ENCODE results near the gene POU3F3. TPM values are rescaled to one million over a fixed set of nuclear protein-coding genes. Genes with fewer than 3 reads are reported as not detected.

The POU3F3 gene
- total RNA-seq, 2 donors from 2014 or later, result 1.4 to 2.0 TPM

DNA sequence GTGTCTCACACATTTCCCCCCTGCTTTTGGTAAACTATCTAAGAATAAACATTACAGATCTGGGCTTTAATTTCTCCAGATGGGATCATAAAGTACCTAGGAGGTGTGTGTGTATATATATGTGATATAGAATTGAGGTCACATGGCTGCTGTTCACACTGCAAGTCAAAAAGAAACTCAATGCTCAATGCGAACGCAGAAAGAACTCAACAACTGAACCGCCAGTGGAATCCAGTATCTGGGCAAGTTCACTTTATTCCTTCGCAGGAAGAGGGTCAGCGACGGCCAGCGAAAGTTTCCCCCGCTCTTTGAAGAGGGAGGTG lies 17.7 kb downstream of the POU3F3 start:
- Histone ChIP-seq H3K36me3 (no peaks in the 10 kb centered on the region), H3K9me3 (no peaks in the 10 kb centered on the region), H3K27ac (no peak overlapping the region), H3K27me3 (replicated peaks; ENCODE audit: insufficient read depth) (peaks cover 14% of the 10 kb centered on the region), H3K4me1 (ENCODE audit: control insufficient read depth in 1 of 2, low read depth in 2 of 2) (peaks cover 0 to 16% of the 10 kb centered on the region in 2 donors), H3K4me3 (no peak overlapping the region)
- TF ChIP-seq, protein P1, sequence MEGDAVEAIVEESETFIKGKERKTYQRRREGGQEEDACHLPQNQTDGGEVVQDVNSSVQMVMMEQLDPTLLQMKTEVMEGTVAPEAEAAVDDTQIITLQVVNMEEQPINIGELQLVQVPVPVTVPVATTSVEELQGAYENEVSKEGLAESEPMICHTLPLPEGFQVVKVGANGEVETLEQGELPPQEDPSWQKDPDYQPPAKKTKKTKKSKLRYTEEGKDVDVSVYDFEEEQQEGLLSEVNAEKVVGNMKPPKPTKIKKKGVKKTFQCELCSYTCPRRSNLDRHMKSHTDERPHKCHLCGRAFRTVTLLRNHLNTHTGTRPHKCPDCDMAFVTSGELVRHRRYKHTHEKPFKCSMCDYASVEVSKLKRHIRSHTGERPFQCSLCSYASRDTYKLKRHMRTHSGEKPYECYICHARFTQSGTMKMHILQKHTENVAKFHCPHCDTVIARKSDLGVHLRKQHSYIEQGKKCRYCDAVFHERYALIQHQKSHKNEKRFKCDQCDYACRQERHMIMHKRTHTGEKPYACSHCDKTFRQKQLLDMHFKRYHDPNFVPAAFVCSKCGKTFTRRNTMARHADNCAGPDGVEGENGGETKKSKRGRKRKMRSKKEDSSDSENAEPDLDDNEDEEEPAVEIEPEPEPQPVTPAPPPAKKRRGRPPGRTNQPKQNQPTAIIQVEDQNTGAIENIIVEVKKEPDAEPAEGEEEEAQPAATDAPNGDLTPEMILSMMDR (IDR thresholded peaks at IDR 0.05), result no peak
- no peak for DNase-seq (ENCODE audit: low spot score)
- ATAC-seq (ENCODE audit: insufficient number of reproducible peaks, low FRiP score, low read depth), result no peak

DNA sequence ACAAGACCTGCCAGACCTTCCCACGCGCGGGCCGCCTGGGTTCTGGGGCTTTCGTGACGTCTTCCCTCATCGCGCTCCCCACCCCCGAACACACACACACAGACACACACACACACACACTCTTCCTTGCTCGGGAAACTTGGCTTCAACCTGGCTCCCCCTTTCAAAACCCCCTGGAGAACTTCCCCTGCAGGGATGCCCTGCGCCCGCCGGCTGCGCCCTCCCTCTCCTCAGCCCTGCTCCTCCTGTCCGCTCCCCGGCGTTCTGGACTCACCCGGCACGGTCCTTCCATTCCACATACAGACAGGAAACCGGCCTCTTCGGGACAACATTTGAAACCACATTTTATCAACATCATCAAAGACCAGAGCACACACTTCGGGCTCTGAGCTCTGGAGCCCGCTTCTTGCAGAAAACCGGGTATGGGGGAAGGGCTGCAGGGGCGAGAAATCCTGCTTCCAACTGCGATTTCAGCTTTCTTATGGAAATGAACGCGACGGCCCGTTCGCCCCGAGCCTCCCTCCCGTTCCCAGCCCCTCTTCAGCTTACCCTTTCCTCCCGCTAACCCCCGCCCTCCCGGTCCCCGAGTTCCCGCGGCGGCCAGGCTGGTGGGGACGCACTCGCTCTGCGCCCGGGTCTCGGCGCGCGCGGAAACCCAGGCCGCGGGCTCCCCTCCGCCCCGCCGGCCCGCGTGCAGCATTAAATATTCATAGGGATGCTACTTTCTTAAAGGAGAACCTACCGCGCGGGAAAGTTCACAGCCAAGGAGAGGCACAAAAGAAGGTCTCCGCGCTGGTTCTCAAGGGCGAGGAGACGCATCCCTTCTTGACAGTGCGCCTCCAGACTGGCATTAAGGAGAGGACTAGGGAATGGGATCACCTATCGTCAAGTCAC lies 18.3 kb downstream of the POU3F3 start:
- DNase-seq (ENCODE audit: low spot score) (no peak), ATAC-seq (ENCODE audit: insufficient number of reproducible peaks, low FRiP score, low read depth) (no peak)
- peak overlapping the region; percentile 74 for H3K4me3 ChIP-seq

DNA sequence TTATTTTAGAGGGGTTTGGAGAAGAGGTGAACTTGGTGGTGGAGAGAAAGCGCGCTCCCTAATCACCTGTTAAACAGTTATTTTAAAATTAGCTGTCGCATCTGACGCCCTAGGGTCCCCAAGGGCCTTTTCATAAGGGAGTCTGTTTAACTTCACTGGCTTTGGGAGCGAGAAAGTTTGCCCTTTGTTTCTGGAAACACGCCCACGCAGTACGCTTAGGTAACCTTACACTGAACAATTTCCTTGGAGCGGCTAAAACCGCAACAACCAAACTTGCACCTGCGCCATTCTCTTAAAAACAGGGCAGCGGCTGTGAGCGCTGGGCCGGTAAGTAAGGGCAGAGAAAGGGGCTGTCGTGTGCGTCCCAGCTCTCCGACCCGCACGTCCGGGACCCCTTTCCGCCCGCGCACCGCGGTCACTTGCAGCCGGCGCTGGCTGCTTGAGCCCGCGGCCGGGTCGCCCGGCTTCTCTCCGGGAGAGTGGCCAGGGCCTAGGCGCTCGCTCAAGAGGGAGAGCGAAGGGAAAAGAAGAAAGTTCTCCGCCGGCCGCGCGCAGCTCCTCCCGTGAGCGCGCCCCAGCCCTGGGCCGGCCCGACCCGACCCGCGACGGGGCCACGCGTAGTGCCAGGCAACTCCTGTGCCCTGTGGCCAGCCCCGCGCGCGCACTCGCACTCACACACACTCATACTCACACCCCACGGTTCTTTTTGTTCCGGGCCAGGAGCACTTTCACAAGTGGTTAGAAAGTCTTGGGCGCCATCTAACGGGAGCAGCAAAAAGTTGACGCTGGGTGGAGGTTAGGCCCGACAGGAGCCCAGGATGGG lies 19.2 kb downstream of the POU3F3 start:
- peaks cover 0 to 16% of the 10 kb centered on the region in 2 donors for H3K4me1 ChIP-seq (ENCODE audit: control insufficient read depth in 1 of 2, low read depth in 2 of 2)
- TF ChIP-seq, protein P1 (IDR thresholded peaks at IDR 0.05), result peak; percentile 56
- no peak for DNase-seq (ENCODE audit: low spot score)
- ATAC-seq (ENCODE audit: insufficient number of reproducible peaks, low FRiP score, low read depth), result no peak
- H3K27ac ChIP-seq, result no peak overlapping the region
- no peaks in the 10 kb centered on the region for H3K36me3 ChIP-seq
- H3K9me3 ChIP-seq, result no peaks in the 10 kb centered on the region
- peaks cover 10% of the 10 kb centered on the region for H3K27me3 ChIP-seq (replicated peaks; ENCODE audit: insufficient read depth)
- H3K4me3 ChIP-seq, result peak overlapping the region; percentile 74

More for the DNA sequence above, 18.3 kb downstream of the POU3F3 start:
- peaks cover 12% of the 10 kb centered on the region for H3K27me3 ChIP-seq (replicated peaks; ENCODE audit: insufficient read depth)
- H3K4me1 ChIP-seq (ENCODE audit: control insufficient read depth in 1 of 2, low read depth in 2 of 2), result peaks cover 0 to 16% of the 10 kb centered on the region in 2 donors
- H3K36me3 ChIP-seq, result no peaks in the 10 kb centered on the region
- H3K27ac ChIP-seq, result no peak overlapping the region
- H3K9me3 ChIP-seq, result no peaks in the 10 kb centered on the region
- TF ChIP-seq, protein P1 (IDR thresholded peaks at IDR 0.05), result no peak

DNA sequence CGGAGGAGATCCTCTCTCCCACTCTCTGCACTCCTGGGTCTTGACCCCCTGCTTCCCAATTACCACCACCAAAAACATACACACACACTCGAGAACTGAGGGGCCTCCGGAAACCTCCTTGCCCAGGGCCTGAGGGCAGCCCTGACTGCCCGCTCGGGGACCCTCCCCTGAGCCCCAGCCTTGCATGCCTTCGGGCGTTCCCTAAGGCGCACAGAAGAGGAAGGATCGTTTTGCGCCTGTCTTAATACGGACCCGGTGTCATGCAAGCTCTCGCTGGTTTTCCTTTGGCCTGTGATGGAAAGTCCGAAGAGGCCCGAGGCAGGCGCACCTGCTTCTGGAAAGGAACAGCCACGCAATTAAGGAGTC lies 19.8 kb downstream of the POU3F3 start:
- no peak for DNase-seq (ENCODE audit: low spot score)
- peaks cover 10% of the 10 kb centered on the region for H3K27me3 ChIP-seq (replicated peaks; ENCODE audit: insufficient read depth)
- peaks cover 0 to 16% of the 10 kb centered on the region in 2 donors for H3K4me1 ChIP-seq (ENCODE audit: control insufficient read depth in 1 of 2, low read depth in 2 of 2)
- H3K27ac ChIP-seq, result no peak overlapping the region
- no peak for ATAC-seq (ENCODE audit: insufficient number of reproducible peaks, low FRiP score, low read depth)
- H3K36me3 ChIP-seq, result no peaks in the 10 kb centered on the region
- TF ChIP-seq, protein P1 (IDR thresholded peaks at IDR 0.05), result no peak
- peak overlapping the region; percentile 74 for H3K4me3 ChIP-seq
- no peaks in the 10 kb centered on the region for H3K9me3 ChIP-seq

DNA sequence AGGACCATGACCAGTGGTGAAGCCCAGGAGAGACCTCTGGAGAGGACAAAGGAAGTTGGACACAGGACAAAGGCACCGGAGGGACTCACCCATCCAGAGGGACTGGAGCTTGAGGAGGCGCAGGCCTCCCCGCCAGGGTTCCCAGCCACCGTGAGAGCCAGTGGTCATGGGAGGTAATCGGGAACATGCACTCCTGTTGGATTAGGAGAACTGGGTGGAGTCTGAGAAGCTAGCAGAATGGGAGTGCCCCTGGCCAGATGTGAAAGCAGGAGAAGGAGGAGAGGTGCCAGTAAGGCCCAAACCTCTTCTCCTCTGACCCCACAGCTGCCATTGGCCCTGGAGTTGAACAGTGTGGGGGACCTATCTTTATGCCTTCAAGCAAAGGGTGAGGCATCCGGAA lies 20.3 kb downstream of the POU3F3 start:
- no peak overlapping the region for H3K4me3 ChIP-seq
- no peaks in the 10 kb centered on the region for H3K36me3 ChIP-seq
- no peaks in the 10 kb centered on the region for H3K9me3 ChIP-seq
- DNase-seq (ENCODE audit: low spot score), result no peak
- H3K27ac ChIP-seq, result no peak overlapping the region
- peaks cover 0 to 16% of the 10 kb centered on the region in 2 donors for H3K4me1 ChIP-seq (ENCODE audit: control insufficient read depth in 1 of 2, low read depth in 2 of 2)
- peaks cover 10% of the 10 kb centered on the region for H3K27me3 ChIP-seq (replicated peaks; ENCODE audit: insufficient read depth)
- ATAC-seq (ENCODE audit: insufficient number of reproducible peaks, low FRiP score, low read depth), result no peak
- TF ChIP-seq, protein P1 (IDR thresholded peaks at IDR 0.05), result no peak
